Trophoblast cell (in vitro differentiated cells and primary cell): ENCODE measurements around the gene MEIKIN.
"Not testable (repeated sequence)": the region's sequence is repeated elsewhere in the genome, so short reads cannot be mapped to it uniquely, and the experiment has no call there.

Experiments used
- DNase-seq, 2 donors: peaks; one replicate each; pipeline ENCODE4 v3.0.0-alpha.2; 2016
- H2AFZ ChIP-seq: 2 replicates; pipeline ENCODE4 v1.6.1; 2013; ENCODE audit warnings: low read length, moderate library complexity, mild to moderate bottlenecking; ENCODE audit not compliant: insufficient read depth, poor library complexity
- H2AK5ac ChIP-seq: 2 replicates; pipeline ENCODE4 v1.6.1; 2013; ENCODE audit warnings: mild to moderate bottlenecking, low read length
- H2BK120ac ChIP-seq: 2 replicates; pipeline ENCODE4 v1.6.1; 2013; ENCODE audit warnings: low read length, mild to moderate bottlenecking, moderate library complexity; ENCODE audit not compliant: insufficient read depth, poor library complexity
- H2BK12ac ChIP-seq: 2 replicates; pipeline ENCODE4 v1.6.1; 2013; ENCODE audit warnings: mild to moderate bottlenecking, low read length, moderate library complexity
- H2BK5ac ChIP-seq: 2 replicates; pipeline ENCODE4 v1.6.1; 2013; ENCODE audit warnings: low read length, low read depth, moderate library complexity, mild to moderate bottlenecking; ENCODE audit not compliant: poor library complexity
- H3K14ac ChIP-seq: 2 replicates; pipeline ENCODE4 v1.6.1; 2013; ENCODE audit warnings: mild to moderate bottlenecking, low read length
- H3K18ac ChIP-seq: 2 replicates; pipeline ENCODE4 v1.6.1; 2013; ENCODE audit warnings: mild to moderate bottlenecking, low read length
- H3K23ac ChIP-seq: 2 replicates; pipeline ENCODE4 v1.6.1; 2013; ENCODE audit warnings: low read length
- H3K27ac ChIP-seq: 2 replicates; pipeline ENCODE4 v1.5.1; 2013; ENCODE audit warnings: low read depth, mild to moderate bottlenecking, inconsistent platforms, low read length, moderate library complexity
- H3K27me3 ChIP-seq: 2 replicates; pipeline ENCODE4 v1.6.1; 2013; ENCODE audit warnings: inconsistent platforms, mild to moderate bottlenecking, low read length, moderate library complexity; ENCODE audit not compliant: insufficient read depth
- H3K36me3 ChIP-seq, 2 experiments: 1 replicate in 1 of 2; 2 replicates in 1 of 2; pipeline ENCODE4 v1.6.1; 2013; ENCODE audit warnings: low read length in 2 of 2, mild to moderate bottlenecking in 2 of 2, moderate library complexity in 1 of 2; ENCODE audit not compliant: insufficient read depth in 2 of 2, control insufficient read depth in 1 of 2
- H3K4ac ChIP-seq: 2 replicates; pipeline ENCODE4 v1.6.1; 2013; ENCODE audit warnings: low read depth, mild to moderate bottlenecking, low read length, moderate library complexity
- H3K4me1 ChIP-seq, 2 experiments: 1 replicate in 1 of 2; 2 replicates in 1 of 2; pipeline ENCODE4 v1.6.1; 2013; ENCODE audit warnings: low read length in 2 of 2, mild to moderate bottlenecking in 2 of 2, moderate library complexity in 1 of 2; ENCODE audit not compliant: insufficient read depth in 2 of 2, control insufficient read depth in 1 of 2
- H3K4me2 ChIP-seq: 2 replicates; pipeline ENCODE4 v1.6.1; 2013; ENCODE audit warnings: inconsistent platforms, mild to moderate bottlenecking, low read length, moderate library complexity
- H3K4me3 ChIP-seq: 2 replicates; pipeline ENCODE4 v1.5.1; 2013; ENCODE audit warnings: mild to moderate bottlenecking, low read depth, low read length, inconsistent platforms
- H3K79me1 ChIP-seq: one replicate; pipeline ENCODE4 v1.6.1; 2013; ENCODE audit warnings: low read length
- H3K79me2 ChIP-seq: 2 replicates; pipeline ENCODE4 v1.6.1; 2013; ENCODE audit warnings: low read length, mild to moderate bottlenecking; ENCODE audit not compliant: control insufficient read depth, insufficient read depth, poor library complexity
- H3K9ac ChIP-seq: 2 replicates; pipeline ENCODE4 v1.6.1; 2013; ENCODE audit warnings: mild to moderate bottlenecking, low read length
- H3K9me3 ChIP-seq: 2 replicates; pipeline ENCODE4 v1.6.1; 2013; ENCODE audit warnings: low read depth, mild to moderate bottlenecking, control low read depth, inconsistent platforms, low read length; ENCODE audit not compliant: insufficient read depth
- H4K12ac ChIP-seq: 2 replicates; pipeline ENCODE4 v1.6.1; 2013; ENCODE audit warnings: low read depth, mild to moderate bottlenecking, low read length, moderate library complexity
- H4K8ac ChIP-seq: 2 replicates; pipeline ENCODE4 v1.6.1; 2013; ENCODE audit warnings: low read depth, mild to moderate bottlenecking, low read length, moderate library complexity
- H4K91ac ChIP-seq: one replicate; pipeline ENCODE4 v1.6.1; 2013; ENCODE audit warnings: low read depth, mild to moderate bottlenecking, low read length, moderate library complexity
- WGBS: extraction: QIAGEN DNeasy Blood & Tissue Kit; methylation state at CpG from one replicate; pipeline ENCODE4 v1.1.7; 2013; ENCODE audit warnings: missing lambda C conversion rate; ENCODE audit not compliant: insufficient read length, insufficient coverage; ENCODE audit errors: extremely low coverage; 5-methylcytosine and 5-hydroxymethylcytosine counted together

Gene MEIKIN

DNA sequence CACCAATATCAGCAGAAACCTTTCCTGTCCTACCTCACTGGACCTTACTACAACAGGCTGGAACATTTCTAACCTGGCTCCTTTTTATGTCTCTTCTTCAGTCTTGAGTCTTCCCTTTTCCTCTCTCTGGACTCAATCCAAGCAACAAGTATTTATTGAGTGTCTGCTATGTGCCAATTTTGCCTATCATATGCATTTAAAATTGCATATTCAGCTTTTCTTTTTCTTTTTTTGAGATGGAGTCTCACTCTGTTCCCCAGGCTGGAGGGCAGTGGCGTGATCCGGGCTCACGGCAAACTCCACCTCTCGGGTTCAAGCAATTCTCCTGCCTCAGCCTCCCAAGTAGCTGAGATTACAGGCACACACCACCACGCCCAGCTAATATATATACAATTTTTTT lies 65.8 kb downstream of the MEIKIN start:
- Histone ChIP-seq H3K4me2 (no peak overlapping the region), H3K27me3 (no peaks in the 10 kb centered on the region), H3K9ac (no peak overlapping the region), H4K8ac (no peak overlapping the region), H4K12ac (no peak overlapping the region), H3K79me2 (no peaks in the 10 kb centered on the region), H3K14ac (no peak overlapping the region), H3K36me3 (no peaks in the 10 kb centered on the region), H3K79me1 (no peaks in the 10 kb centered on the region), H3K27ac (no peak overlapping the region), H3K9me3 (no peaks in the 10 kb centered on the region), H3K4me3 (no peak overlapping the region), H4K91ac (no peak overlapping the region), H3K23ac (no peak overlapping the region), H2AK5ac (no peak overlapping the region), H2AFZ (no peak overlapping the region), H3K4ac (no peak overlapping the region), H2BK5ac (no peak overlapping the region), H3K18ac (no peak overlapping the region), H2BK12ac (no peak overlapping the region), H2BK120ac (no peak overlapping the region), H3K4me1 (no peaks in the 10 kb centered on the region)
- no CpG with 5 or more reads among the region's 5 CpGs for WGBS
- no peak for DNase-seq

DNA sequence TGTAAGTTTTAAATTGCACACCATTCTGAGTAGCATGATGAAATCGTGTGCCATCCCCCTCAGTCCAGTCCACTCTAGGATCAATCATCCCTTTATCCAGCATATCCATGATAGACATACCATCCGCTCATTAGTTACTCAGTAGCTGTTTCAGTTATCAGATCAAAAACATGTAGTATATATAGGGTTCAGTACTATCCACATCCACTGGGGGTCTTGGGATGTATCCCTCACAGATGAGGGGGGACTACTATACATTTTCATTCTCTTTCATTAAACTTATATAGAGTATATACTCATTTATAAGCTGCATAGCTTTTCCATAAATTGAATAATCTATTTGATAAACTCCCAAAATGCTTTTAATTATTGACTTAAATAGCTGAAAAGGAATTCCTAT lies 67.6 kb downstream of the MEIKIN start:
- H2AK5ac ChIP-seq: no peak overlapping the region
- no peak overlapping the region for H4K8ac ChIP-seq
- H3K9me3 ChIP-seq: no peaks in the 10 kb centered on the region
- no peaks in the 10 kb centered on the region for H3K79me2 ChIP-seq
- H3K9ac ChIP-seq: no peak overlapping the region
- H4K12ac ChIP-seq: no peak overlapping the region
- H3K36me3 ChIP-seq: no peaks in the 10 kb centered on the region
- no peak overlapping the region for H2BK5ac ChIP-seq
- DNase-seq: no peak
- H3K27me3 ChIP-seq: no peaks in the 10 kb centered on the region
- H3K79me1 ChIP-seq: no peaks in the 10 kb centered on the region
- H2BK120ac ChIP-seq: no peak overlapping the region
- H3K4me2 ChIP-seq: no peak overlapping the region
- WGBS: no CpG with 5 or more reads among the region's 2 CpGs
- no peak overlapping the region for H3K14ac ChIP-seq
- no peaks in the 10 kb centered on the region for H3K4me1 ChIP-seq
- no peak overlapping the region for H3K4me3 ChIP-seq
- no peak overlapping the region for H3K4ac ChIP-seq
- no peak overlapping the region for H4K91ac ChIP-seq
- no peak overlapping the region for H3K27ac ChIP-seq
- H3K18ac ChIP-seq: no peak overlapping the region
- H2BK12ac ChIP-seq: no peak overlapping the region
- no peak overlapping the region for H2AFZ ChIP-seq
- H3K23ac ChIP-seq: no peak overlapping the region

DNA sequence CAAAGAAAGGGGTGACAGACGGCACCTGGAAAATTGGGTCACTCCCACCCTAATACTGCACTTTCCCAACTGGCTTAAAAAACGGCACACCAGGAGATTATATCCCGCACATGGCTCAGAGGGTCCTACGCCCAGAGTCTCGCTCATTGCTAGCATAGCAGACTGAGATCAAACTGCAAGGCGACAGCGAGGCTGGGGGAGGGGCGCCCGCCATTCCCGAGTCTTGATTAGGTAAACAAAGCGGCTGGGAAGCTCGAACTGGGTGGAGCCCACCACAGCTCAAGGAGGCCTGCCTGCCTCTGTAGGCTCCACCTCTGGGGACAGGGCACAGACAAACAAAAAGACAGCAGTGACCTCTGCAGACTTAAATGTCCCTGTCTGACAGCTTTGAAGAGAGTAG lies 74.2 kb downstream of the MEIKIN start:
- H3K14ac ChIP-seq, H3K36me3 ChIP-seq, H3K79me1 ChIP-seq, H3K23ac ChIP-seq, DNase-seq, H4K91ac ChIP-seq, H3K9me3 ChIP-seq, H3K27me3 ChIP-seq, H2BK120ac ChIP-seq, H2BK12ac ChIP-seq, H3K4me3 ChIP-seq, H2AFZ ChIP-seq, H3K27ac ChIP-seq, H2BK5ac ChIP-seq, H3K4me2 ChIP-seq, H3K4ac ChIP-seq, H3K4me1 ChIP-seq, H3K79me2 ChIP-seq, H2AK5ac ChIP-seq, H4K8ac ChIP-seq, H3K18ac ChIP-seq, H3K9ac ChIP-seq, H4K12ac ChIP-seq: not testable (repeated sequence)
- WGBS: no CpG with 5 or more reads among the region's 12 CpGs

DNA sequence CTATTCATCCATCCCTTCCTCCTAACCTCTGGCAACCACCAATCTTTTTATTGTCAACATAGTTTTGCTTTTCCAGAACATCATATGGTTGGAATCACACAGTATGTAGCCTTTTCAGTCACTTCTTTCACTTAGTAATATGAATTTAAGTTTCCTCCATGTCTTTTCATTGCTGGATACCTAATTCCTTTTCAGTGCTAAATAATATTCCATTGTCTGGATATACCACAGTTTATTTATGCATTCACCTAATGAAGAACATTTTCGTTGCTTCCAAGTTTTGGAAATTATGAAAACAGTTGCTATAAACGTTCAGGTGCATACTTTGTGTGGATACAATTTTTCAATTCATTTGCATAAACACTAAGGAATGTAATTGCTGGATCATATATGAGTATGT lies 77.9 kb downstream of the MEIKIN start:
- Histone ChIP-seq H3K36me3 (no peaks in the 10 kb centered on the region), H3K4me2 (no peak overlapping the region), H3K9ac (no peak overlapping the region), H3K9me3 (peaks cover 9% of the 10 kb centered on the region), H4K8ac (no peak overlapping the region), H3K18ac (no peak overlapping the region), H3K79me1 (no peaks in the 10 kb centered on the region), H4K91ac (no peak overlapping the region), H3K27ac (no peak overlapping the region), H2BK5ac (no peak overlapping the region), H3K27me3 (no peaks in the 10 kb centered on the region), H3K23ac (no peak overlapping the region), H4K12ac (no peak overlapping the region), H2BK120ac (no peak overlapping the region), H2AK5ac (no peak overlapping the region), H2AFZ (no peak overlapping the region), H3K4ac (no peak overlapping the region), H3K4me3 (no peak overlapping the region), H3K4me1 (no peaks in the 10 kb centered on the region), H3K79me2 (no peaks in the 10 kb centered on the region), H3K14ac (no peak overlapping the region), H2BK12ac (no peak overlapping the region)
- no CpG with 5 or more reads among the region's 2 CpGs for WGBS
- no peak for DNase-seq
